ENCODE measurements around the gene LRIT2. TPM values are rescaled to one million over a fixed set of nuclear protein-coding genes. Genes with fewer than 3 reads are reported as not detected.

LRIT2 gene
- total RNA-seq, 1 donor from 2014 or later, result not detected

- no peak overlapping the region for H3K27ac Mint-ChIP-seq
- peaks cover 7% of the 10 kb centered on the region for H3K27me3 Mint-ChIP-seq (ENCODE audit: insufficient read depth, low read depth)
- Histone ChIP-seq H3K9ac (no peak overlapping the region), H3K36me3 (no peaks in the 10 kb centered on the region), H3K4me1 (peaks cover 2% of the 10 kb centered on the region), H2AFZ (replicated peaks) (no peak overlapping the region), H3K9me3 (ENCODE audit: low read depth) (no peaks in the 10 kb centered on the region), H3F3A (ENCODE audit: low read depth) (no peaks in the 10 kb centered on the region), H4K20me1 (ENCODE audit: low read depth) (no peaks in the 10 kb centered on the region), H3K27ac (no peak overlapping the region), H3K79me2 (ENCODE audit: low read depth) (no peaks in the 10 kb centered on the region), H3K27me3 (peaks cover 10% of the 10 kb centered on the region), H3K4me2 (no peak overlapping the region), H3K4me3 (no peak overlapping the region)
- H3K36me3 Mint-ChIP-seq, result no peaks in the 10 kb centered on the region
- DNase-seq (ENCODE audit: low spot score), result no peak
- H3K4me3 Mint-ChIP-seq, result no peak overlapping the region
- H3K4me1 Mint-ChIP-seq, result no peaks in the 10 kb centered on the region
- TF ChIP-seq EZH2 (IDR thresholded peaks at IDR 0.05) (no peak), CTCF (IDR thresholded peaks at IDR 0.05) (no peak), EZH2phosphoT487 (IDR thresholded peaks at IDR 0.05) (no peak)
- H3K9me3 Mint-ChIP-seq, result no peaks in the 10 kb centered on the region
Observed at GRCh38 chr10:84232376-84232775, 7.0 kb upstream of the LRIT2 start.

- no peak overlapping the region for H3K27ac Mint-ChIP-seq
- Histone ChIP-seq H3K4me2 (no peak overlapping the region), H3K4me1 (peaks cover 16% of the 10 kb centered on the region), H3K4me3 (no peak overlapping the region), H3K79me2 (ENCODE audit: low read depth) (no peaks in the 10 kb centered on the region), H4K20me1 (ENCODE audit: low read depth) (no peaks in the 10 kb centered on the region), H2AFZ (replicated peaks) (no peak overlapping the region), H3K27ac (no peak overlapping the region), H3K27me3 (no peaks in the 10 kb centered on the region), H3F3A (ENCODE audit: low read depth) (peaks cover 7% of the 10 kb centered on the region), H3K9ac (no peak overlapping the region), H3K9me3 (ENCODE audit: low read depth) (no peaks in the 10 kb centered on the region), H3K36me3 (no peaks in the 10 kb centered on the region)
- no peak for DNase-seq (ENCODE audit: low spot score)
- H3K9me3 Mint-ChIP-seq, result no peaks in the 10 kb centered on the region
- TF ChIP-seq EZH2phosphoT487 (IDR thresholded peaks at IDR 0.05) (no peak), CTCF (IDR thresholded peaks at IDR 0.05) (no peak), EZH2 (IDR thresholded peaks at IDR 0.05) (no peak)
- no peaks in the 10 kb centered on the region for H3K36me3 Mint-ChIP-seq
- H3K27me3 Mint-ChIP-seq (ENCODE audit: insufficient read depth, low read depth), result peaks cover 13% of the 10 kb centered on the region
- no peak overlapping the region for H3K4me3 Mint-ChIP-seq
- peaks cover 5% of the 10 kb centered on the region for H3K4me1 Mint-ChIP-seq
Observed at GRCh38 chr10:84230359-84230758, 5.0 kb upstream of the LRIT2 start.

GRCh38 chr10:84227810-84228209 lies 2.5 kb upstream of the LRIT2 start:
- no peak overlapping the region for H3K4me3 ChIP-seq
- Mint-ChIP-seq H3K4me3 (no peak overlapping the region), H3K9me3 (no peaks in the 10 kb centered on the region), H3K27me3 (ENCODE audit: insufficient read depth, low read depth) (peaks cover 15% of the 10 kb centered on the region), H3K36me3 (no peaks in the 10 kb centered on the region), H3K27ac (no peak overlapping the region), H3K4me1 (peaks cover 8% of the 10 kb centered on the region)
- TF ChIP-seq CTCF (IDR thresholded peaks at IDR 0.05) (no peak), EZH2phosphoT487 (IDR thresholded peaks at IDR 0.05) (no peak), EZH2 (IDR thresholded peaks at IDR 0.05) (no peak)
- no peak overlapping the region for H3K4me2 ChIP-seq
- H3K27ac ChIP-seq, result no peak overlapping the region
- DNase-seq (ENCODE audit: low spot score), result no peak
- H3K79me2 ChIP-seq (ENCODE audit: low read depth), result no peaks in the 10 kb centered on the region
- no peak overlapping the region for H2AFZ ChIP-seq (replicated peaks)
- no peaks in the 10 kb centered on the region for H4K20me1 ChIP-seq (ENCODE audit: low read depth)
- no peaks in the 10 kb centered on the region for H3K27me3 ChIP-seq
- peaks cover 16% of the 10 kb centered on the region for H3K4me1 ChIP-seq
- no peak overlapping the region for H3K9ac ChIP-seq
- no peaks in the 10 kb centered on the region for H3K36me3 ChIP-seq
- H3K9me3 ChIP-seq (ENCODE audit: low read depth), result no peaks in the 10 kb centered on the region
- H3F3A ChIP-seq (ENCODE audit: low read depth), result peaks cover 7% of the 10 kb centered on the region

Measured in neural progenitor cell (in vitro differentiated cells).